Panc1 (cell line): ENCODE data around the gene RMND5B.

Source experiments
- POLR2AphosphoS5 ChIP-seq: IDR thresholded peaks from 2 replicates; pipeline ENCODE4 v1.6.1; 2012; ENCODE audit warnings: mild to moderate bottlenecking, low read depth, low read length, moderate library complexity
- TF ChIP-seq, protein P1 (sequence below): fragments of 450-650 bp; IDR thresholded peaks from 2 replicates; pipeline ENCODE4 v1.5.1; 2017; ENCODE audit warnings: mild to moderate bottlenecking
- TF ChIP-seq, protein P2 (sequence below), 2 experiments: IDR thresholded peaks; 2 replicates each; pipeline ENCODE4 v1.6.1; 2011 to 2012; ENCODE audit warnings: low read depth in 2 of 2, control low read depth in 1 of 2, low read length in 1 of 2, mild to moderate bottlenecking in 1 of 2, moderate library complexity in 1 of 2; ENCODE audit not compliant: insufficient read depth in 1 of 2

DNA sequence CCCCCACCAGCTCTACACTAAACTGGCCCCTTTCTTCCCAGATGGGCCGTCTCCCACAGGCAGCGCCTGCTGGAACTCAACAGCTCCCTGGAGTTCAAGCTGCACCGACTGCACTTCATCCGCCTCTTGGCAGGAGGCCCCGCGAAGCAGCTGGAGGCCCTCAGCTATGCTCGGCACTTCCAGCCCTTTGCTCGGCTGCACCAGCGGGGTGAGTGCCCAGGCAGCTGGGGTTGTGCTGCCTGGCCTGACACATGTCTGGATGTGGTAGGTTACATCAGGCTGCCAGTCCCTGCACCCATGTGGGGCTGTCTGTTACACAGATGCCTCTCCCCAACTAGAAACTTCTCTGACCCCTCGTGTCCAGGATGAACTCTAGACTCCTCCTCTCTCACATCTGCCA is 13.1 kb downstream of the RMND5B start:
- TF ChIP-seq, protein P1, sequence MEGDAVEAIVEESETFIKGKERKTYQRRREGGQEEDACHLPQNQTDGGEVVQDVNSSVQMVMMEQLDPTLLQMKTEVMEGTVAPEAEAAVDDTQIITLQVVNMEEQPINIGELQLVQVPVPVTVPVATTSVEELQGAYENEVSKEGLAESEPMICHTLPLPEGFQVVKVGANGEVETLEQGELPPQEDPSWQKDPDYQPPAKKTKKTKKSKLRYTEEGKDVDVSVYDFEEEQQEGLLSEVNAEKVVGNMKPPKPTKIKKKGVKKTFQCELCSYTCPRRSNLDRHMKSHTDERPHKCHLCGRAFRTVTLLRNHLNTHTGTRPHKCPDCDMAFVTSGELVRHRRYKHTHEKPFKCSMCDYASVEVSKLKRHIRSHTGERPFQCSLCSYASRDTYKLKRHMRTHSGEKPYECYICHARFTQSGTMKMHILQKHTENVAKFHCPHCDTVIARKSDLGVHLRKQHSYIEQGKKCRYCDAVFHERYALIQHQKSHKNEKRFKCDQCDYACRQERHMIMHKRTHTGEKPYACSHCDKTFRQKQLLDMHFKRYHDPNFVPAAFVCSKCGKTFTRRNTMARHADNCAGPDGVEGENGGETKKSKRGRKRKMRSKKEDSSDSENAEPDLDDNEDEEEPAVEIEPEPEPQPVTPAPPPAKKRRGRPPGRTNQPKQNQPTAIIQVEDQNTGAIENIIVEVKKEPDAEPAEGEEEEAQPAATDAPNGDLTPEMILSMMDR: no peak
- no peak for TF ChIP-seq POLR2AphosphoS5
- TF ChIP-seq, protein P2, sequence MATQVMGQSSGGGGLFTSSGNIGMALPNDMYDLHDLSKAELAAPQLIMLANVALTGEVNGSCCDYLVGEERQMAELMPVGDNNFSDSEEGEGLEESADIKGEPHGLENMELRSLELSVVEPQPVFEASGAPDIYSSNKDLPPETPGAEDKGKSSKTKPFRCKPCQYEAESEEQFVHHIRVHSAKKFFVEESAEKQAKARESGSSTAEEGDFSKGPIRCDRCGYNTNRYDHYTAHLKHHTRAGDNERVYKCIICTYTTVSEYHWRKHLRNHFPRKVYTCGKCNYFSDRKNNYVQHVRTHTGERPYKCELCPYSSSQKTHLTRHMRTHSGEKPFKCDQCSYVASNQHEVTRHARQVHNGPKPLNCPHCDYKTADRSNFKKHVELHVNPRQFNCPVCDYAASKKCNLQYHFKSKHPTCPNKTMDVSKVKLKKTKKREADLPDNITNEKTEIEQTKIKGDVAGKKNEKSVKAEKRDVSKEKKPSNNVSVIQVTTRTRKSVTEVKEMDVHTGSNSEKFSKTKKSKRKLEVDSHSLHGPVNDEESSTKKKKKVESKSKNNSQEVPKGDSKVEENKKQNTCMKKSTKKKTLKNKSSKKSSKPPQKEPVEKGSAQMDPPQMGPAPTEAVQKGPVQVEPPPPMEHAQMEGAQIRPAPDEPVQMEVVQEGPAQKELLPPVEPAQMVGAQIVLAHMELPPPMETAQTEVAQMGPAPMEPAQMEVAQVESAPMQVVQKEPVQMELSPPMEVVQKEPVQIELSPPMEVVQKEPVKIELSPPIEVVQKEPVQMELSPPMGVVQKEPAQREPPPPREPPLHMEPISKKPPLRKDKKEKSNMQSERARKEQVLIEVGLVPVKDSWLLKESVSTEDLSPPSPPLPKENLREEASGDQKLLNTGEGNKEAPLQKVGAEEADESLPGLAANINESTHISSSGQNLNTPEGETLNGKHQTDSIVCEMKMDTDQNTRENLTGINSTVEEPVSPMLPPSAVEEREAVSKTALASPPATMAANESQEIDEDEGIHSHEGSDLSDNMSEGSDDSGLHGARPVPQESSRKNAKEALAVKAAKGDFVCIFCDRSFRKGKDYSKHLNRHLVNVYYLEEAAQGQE (IDR thresholded peaks at IDR 0.05; ENCODE audit: insufficient read depth in 1 of 2, low read depth in 2 of 2, low read length in 1 of 2): no peak
